Anterior cingulate cortex (tissue), 58 donors: ENCODE results near the gene SPATS2.

Experiments
- DNase-seq, 58 donors: peaks; one replicate each; lab custom pipeline; 2025; lab: John Stamatoyannopoulos, UW

The SPATS2 gene

DNA sequence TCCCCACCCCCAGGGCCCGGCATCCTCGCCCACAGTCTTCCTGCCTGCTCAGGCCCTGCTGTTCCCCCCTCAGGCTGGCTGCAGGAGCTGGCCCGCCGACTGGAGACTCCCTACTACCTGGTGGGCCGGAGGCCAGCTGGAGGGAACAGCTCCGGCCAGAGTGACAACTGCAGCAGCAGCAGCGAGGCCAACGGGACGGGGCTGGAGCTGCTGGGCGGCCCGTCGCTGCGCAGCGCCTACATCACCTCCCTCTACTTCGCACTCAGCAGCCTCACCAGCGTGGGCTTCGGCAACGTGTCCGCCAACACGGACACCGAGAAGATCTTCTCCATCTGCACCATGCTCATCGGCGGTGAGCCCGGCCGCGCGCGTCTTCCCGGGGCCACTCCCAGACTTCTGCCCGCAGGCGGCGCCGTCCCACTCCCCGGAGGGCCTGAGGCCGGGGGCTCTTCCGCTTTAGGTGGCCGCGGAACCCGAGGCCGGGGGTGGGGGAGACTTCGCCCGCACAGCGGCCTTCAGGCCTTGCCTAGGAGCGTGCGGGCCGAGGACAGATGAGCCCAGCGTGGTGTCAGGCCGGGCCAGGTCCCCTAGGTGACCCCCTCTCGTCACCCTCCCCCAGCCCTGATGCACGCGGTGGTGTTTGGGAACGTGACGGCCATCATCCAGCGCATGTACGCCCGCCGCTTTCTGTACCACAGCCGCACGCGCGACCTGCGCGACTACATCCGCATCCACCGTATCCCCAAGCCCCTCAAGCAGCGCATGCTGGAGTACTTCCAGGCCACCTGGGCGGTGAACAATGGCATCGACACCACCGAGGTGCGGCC, 181.8 kb downstream of the SPATS2 start:
- peak in 19 of 58 donors; percentile 16 to 59 (median 32) for DNase-seq

DNA sequence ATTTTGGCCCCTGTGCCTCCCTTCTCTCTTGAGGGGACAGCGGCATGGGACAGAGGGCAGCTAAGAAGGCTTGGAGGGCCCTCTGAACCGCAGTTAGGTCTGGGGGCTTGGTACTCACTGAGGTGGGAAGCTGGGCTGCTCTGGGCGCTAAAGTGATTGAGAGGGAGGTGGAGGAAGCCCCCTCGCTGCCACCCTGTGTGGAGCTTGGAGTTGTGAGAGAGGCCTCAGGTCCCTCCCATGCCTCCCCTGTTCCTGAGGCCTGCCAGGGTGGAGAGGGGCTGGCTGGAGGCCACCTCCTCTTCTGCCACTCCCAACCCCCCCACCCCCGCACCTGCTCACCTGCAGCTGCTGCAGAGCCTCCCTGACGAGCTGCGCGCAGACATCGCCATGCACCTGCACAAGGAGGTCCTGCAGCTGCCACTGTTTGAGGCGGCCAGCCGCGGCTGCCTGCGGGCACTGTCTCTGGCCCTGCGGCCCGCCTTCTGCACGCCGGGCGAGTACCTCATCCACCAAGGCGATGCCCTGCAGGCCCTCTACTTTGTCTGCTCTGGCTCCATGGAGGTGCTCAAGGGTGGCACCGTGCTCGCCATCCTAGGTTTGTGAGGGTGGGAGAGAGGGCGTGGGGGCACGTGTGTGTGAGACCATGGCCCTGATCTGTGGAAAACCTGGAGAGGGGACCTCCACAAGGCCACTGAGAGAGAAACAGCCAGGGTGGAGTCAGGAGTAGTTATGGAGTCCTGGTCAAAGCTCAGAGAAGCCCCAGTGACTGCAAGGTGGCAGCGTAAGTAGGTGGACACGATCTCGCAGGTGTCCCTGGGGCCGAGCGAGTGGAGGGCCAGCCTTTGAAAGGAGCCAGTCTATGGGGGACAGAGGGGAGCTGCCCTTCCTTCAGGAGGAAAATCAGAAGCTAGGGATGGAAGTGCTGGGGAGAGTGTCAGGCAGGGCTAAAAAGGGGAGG, 182.8 kb downstream of the SPATS2 start:
- no peak for DNase-seq

DNA sequence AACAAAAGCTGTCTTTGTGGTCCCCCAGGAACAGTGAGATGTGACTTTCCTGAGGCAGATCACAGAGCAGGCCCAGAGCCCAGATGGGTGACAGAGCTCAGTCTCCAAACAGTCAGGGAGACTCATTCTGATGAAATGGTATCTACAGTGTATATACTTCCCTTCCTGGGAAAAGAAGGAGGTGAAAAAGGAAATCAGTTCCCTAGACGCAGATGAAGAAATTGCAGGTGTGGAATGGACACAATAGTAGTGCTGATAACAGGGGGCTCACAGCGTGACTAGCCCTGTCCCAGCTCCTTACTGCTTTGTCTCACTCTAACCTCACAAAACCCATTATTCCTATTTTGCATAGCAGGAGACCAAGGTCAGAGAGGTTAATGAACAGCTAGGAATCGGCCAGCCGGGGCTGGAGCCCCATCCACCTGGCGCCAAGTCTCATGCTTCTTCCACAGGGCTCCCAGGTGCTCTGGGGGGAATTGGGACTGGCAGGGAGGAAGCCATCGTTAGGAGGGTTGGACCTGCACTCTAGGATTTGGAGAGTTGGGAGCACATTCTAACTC, 183.5 kb downstream of the SPATS2 start:
- no peak for DNase-seq

DNA sequence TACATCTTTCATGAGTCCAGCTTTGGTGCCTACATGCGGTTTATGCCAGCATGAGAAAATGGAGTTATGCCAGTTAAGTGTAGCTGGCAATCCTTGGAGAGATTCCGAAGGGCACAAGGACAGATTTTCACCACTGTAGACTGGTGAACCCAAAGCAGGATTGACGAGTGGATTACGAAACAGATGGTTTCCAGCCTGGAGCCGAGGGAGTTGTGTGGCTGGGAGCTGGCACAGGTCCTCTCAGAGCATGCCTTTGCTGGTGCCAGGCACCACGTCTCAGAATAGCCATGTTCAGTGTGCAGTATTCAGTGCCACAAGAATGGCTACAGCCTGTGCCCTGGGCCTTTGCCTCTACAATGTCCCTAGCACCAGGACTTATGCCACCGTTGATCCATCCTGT, 184.8 kb downstream of the SPATS2 start:
- DNase-seq = peak in 26 of 58 donors; percentile 16 to 78 (median 38)

DNA sequence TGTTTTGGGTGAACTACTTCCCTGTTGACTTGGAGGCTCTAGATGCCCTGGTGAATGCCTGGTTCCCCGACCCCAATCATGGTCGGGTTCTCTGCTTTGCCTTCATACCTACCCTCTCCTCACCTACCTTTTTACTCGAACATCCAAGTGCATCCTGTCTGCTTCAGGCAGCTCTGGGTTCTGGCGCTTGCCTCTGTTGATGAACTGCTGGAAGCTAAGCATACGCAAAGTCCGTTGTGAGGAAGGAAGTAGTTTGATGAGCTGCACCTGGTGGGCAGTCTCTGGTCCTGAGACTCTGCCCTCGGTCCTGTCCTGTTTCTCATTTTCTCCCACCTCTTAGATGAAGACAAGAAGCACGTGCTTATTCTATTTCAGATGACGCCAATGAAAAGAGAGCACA, 185.2 kb downstream of the SPATS2 start:
- no peak for DNase-seq

DNA sequence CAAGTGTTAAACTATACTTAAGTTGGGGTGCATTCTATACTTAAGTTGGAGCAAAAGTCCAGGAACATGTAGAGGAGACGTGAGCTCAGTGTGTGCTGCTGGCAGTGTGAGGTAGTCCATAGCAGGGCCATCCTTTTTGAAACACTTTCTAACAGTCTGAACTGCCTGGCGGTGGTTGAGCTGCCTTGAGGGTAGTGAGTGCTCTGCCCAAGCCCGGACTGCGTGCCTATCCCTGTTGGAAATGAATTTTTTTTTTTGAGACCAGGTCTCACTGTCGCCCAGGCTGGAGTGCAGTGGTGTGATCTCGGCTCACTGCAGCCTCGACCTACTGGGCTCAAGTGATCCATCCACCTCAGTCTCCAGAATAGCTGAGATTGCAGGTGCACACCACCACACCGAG, 185.6 kb downstream of the SPATS2 start:
- no peak for DNase-seq

DNA sequence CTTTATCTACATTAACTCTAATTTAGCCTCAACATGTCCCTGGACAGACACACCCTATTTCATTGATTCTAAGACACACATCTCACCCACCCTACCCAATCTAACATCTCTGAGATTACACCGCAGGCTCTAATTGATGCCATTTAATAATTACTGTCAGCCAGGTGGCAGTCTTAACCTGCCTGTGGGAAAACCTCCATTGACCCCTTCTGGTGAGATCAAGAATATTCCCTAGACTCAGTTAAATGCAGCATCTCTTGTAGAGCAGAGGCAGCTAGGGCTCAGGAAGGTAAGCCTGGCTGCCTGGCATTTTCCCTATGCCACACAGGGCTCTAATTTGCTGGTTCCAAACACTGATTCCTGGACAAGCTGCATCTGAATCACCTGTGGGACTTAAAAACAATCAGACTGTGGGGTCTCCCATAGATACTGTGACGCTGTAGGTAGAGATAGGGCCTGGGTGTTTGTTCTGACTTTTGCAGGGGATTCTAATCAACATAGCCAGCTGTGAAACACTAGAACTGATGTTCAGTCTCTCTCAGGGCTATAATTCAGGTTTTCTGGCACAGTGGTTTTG, 186.3 kb downstream of the SPATS2 start:
- DNase-seq = no peak

DNA sequence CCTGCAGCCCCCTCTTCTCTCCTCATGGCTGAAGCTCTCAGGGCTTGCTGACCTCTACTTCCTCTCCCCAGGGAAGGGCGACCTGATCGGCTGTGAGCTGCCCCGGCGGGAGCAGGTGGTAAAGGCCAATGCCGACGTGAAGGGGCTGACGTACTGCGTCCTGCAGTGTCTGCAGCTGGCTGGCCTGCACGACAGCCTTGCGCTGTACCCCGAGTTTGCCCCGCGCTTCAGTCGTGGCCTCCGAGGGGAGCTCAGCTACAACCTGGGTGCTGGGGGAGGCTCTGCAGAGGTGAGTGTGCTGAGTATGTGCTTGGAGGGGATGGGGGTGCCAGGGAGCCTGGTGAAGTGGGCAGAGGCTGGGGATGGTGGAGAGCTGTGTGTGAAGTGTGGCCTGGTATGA, 187.0 kb downstream of the SPATS2 start:
- DNase-seq = no peak

DNA sequence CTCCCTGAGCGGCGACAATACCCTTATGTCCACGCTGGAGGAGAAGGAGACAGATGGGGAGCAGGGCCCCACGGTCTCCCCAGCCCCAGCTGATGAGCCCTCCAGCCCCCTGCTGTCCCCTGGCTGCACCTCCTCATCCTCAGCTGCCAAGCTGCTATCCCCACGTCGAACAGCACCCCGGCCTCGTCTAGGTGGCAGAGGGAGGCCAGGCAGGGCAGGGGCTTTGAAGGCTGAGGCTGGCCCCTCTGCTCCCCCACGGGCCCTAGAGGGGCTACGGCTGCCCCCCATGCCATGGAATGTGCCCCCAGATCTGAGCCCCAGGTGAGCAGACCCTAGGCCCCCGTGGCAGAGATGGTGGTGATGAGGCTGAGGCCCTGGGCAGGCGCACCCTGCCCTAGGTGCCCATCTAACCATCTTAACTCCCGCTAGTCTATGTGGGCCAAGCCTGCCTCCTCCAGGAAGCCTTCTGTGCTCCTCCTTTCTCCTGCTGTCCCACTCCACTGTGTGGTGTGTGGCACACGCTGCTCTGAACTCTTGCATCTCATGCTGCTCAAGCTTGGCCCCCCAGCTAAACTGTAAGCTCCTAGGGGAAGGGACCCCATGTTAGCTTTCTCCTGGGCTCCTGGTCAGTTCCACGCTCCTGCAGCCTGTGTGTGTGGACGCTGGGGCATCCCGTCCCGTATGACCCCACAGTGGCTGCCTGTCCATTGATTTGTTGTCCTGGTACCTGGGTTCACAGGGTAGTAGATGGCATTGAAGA, 188.5 kb downstream of the SPATS2 start:
- DNase-seq = no peak

DNA sequence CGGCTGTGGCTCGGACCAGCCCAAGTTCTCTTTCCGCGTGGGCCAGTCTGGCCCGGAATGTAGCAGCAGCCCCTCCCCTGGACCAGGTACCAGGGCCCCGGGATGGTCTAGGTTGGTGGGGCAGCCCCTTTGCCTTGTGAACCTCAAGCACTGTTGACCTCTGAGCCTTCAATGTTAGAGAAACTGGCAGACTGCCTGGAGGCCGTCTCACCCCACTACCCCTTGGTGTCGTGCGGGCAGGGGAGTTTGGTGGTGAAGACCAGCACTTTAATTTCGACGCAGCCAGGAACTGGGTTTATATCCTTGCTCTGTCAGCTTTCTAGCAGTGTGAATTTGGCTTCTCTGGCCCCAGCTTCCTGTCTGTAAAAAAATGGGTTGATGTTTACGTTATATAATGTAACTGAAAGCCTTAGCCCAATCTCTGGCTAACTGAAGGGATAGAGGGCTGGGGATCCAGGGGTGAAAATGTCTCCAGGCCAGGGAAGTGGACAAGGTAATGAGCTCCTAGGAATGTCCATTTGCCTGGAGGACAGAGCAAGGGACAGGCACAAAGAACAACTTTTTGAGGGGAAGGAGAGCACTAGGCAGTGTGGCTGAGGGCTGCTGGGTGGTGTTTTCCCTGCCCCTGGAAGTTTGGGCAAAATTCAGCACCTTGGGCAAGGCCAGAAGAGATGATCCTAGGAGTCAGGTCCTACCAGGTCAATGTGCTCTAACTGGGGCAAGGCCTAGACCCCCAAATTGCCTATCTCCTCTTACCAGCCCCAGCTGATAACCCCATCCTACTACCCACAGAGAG, 189.3 kb downstream of the SPATS2 start:
- no peak for DNase-seq

DNA sequence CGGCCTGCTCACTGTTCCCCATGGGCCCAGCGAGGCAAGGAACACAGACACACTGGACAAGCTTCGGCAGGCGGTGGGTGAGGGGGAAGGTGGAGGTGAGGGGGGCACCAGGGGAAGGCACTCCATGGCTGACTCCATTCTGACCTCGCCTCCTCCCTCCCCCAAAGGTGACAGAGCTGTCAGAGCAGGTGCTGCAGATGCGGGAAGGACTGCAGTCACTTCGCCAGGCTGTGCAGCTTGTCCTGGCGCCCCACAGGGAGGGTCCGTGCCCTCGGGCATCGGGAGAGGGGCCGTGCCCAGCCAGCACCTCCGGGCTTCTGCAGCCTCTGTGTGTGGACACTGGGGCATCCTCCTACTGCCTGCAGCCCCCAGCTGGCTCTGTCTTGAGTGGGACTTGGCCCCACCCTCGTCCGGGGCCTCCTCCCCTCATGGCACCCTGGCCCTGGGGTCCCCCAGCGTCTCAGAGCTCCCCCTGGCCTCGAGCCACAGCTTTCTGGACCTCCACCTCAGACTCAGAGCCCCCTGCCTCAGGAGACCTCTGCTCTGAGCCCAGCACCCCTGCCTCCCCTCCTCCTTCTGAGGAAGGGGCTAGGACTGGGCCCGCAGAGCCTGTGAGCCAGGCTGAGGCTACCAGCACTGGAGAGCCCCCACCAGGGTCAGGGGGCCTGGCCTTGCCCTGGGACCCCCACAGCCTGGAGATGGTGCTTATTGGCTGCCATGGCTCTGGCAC, 190.1 kb downstream of the SPATS2 start:
- DNase-seq = no peak

DNA sequence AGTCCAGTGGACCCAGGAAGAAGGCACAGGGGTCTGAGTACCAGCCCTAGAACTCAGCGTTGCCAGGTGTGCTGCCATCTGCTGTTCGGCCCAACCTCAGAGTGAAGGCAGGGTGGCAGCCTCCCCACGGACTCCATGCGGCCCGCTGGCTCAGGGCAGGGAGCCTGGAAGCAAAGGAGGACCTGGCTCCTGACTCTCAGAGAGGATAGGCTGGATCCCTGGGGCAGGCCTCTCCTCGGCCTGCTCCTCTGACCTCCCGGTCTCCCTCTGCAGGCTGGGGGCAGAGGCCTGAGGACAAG, 190.6 kb downstream of the SPATS2 start:
- peak in 4 of 58 donors; percentile 9 to 19 (median 16) for DNase-seq

DNA sequence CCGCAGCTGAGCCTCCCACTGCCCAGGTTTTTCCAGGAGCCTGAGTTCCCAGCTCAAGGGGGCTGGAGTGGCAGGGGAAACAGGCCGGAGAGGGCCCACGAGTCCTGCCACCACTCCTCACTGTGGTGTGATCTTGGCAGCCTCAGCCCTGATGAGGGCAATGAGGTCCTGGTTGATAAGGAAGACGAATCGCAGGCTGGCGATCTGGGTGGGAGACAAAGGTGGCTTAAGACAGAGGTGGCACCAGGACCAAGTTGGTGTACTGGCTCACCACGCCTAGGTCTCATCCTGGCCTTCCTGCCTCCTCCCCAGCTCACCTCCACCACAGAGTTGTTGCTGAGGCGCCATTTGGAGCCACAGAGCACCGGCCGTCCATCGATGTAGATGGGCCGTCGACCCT, 191.3 kb downstream of the SPATS2 start:
- no peak for DNase-seq

DNA sequence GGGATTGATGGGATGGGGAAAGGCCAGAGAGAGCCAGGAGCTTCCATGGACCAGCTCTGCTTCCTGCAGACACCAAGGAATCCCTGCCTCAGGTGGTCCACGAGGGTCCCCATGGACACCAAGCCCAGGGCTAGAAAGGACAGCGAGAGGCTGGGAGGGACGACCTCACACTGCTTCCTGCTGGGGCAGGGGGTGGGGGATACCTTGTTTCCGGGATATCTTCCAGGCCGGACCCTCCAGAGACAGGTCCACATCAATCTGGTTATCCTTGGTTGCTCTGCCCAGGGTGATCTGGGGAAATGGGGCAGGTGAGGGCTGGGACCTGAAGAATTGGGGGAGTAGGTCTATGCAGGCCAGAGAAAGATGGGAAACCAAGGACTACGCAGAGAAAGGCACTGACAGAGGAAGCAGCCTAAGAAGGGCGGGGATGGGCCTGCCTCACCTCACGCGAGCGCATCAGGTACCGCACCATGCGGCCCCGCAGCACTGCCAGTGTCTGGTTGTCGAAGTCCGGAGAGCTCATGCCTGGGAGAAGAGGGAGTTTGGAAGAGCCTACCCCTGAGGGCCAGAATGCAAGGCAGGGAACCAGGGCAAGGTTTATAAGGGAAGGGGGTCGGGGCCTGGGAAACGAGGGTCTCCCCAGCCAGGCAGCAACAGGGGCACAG, 191.9 kb downstream of the SPATS2 start:
- DNase-seq = no peak

DNA sequence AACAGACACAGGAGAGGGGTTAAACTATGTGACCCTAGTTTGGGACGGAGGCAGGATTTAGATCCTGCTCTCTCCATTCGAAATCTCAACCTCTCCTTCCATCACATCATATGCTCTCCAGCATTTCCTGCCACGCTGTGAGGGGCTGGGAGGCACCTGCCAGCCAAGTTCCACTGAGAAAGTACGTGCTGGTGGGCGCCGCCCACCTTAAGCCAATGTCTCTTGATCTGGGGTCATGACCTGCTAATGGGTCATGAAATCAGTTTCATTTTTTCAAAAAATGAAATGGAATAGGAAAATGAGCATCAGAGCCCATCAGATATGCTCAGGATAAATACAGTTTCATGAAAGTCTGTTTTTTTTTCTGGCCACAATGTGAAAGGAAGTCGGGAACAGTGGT, 193.4 kb downstream of the SPATS2 start:
- DNase-seq = no peak

DNA sequence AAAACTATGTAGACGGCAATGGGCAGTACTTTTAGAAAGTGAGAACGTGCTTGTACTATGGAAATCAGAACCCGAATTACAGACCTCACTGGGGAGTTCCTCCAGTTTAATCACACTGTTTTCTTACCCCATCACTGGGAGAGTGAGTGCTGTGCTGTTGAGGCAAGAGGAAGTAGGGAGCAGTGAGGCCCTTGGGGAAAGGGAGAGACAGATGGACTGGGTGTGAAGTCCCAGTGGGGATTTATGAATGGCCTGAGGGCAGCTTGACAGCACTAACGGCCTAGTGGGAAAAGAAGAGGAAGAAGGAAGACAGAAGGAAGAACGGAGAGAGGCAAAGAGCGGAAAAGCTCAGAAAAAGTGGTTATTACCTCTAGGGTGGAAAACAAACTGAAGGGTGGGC, 195.0 kb downstream of the SPATS2 start:
- no peak for DNase-seq

DNA sequence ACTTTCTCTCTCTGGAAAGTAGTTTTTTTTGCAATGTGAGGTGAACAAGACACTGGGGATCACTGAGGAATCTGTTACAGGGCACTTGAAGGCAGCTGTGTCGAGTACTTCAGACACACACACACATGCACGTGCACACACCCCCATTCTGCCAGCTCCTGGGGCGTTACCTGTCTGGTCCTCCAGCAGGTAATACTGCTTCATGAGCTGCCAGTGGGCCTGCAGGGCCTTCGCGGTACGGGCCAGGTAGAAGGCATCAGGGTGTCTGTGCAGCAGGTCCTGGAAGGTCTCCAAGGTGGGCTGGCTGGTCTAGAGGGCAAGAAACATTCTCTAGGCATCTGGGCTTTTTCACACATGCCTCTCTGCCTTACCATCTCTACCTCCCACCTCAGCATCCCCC, 195.6 kb downstream of the SPATS2 start:
- DNase-seq = no peak
